Measurements from ENCODE around the gene SPNS2.

DNA sequence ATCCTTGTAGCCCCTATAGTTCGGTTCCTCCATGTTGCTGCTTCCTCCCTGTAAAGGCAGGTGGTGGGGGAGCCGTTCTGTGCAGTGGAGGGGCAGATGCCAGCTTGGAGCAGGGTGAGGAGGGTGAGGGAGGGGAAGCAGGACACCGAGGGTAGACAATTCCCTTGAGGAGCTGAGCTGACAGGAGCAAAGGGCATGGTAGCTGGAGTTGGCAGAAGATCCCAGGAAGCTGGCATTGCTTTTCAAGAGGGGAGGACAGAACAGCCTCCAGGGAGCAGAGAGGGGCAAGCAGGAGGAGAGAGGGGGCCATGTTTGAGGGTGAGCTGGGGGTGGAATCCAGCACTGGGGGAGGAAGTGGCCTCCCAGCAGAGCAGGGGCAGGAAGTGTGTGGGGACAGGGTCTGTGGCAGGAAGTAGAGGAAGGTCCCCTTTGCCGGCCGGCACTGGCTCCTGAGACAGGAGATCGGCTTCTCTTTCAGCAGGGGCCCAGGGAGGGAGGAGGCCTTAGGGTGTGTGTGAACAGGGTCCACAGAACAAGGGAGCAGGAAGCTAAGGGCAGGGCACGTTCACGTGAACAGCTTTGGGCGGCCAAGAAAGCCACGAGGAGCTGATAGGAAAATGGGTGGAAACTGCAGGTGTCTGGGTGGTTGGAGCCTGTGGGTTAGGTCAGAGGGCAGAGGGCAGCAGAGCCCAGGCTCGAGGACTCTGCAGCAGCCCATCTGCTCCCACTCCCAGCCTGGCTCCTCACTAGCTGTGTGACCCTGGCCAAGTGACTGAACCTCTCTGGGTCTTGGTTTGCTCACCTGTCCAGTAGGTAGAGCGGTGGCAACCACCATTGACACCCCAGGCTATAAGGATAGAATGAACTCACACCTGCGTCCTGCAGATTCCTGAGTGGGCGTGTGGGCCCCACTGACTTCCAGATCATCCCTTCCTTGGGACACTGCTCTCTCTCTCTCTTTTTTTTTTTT, 17.5 kb upstream of the SPNS2 start:
- TF ChIP-seq CTCF (optimal IDR thresholded peaks at IDR 0.05 in 1 of 3, IDR thresholded peaks at IDR 0.05 in 1 of 3, conservative IDR thresholded peaks at IDR 0.05 in 1 of 3; ENCODE audit: extremely low read depth in 1 of 3, insufficient read depth in 2 of 3, low read length in 3 of 3) (no peak), EZH2 (IDR thresholded peaks at IDR 0.05; ENCODE audit: low read length) (no peak)
